OCI-LY7 (cell line): ENCODE data around the gene DAZL.

Experiments
- CTCF ChIP-seq: fragments of 200-600 bp; sonication (generic); conservative IDR thresholded peaks from 2 replicates; pipeline ENCODE4 v1.5.1; 2014; ENCODE audit warnings: mild to moderate bottlenecking, antibody characterized with exemption, low read length, moderate library complexity, mixed read lengths
- EZH2phosphoT487 ChIP-seq: fragments of 200-600 bp; sonication (generic); IDR thresholded peaks from 2 replicates; pipeline ENCODE4 v1.6.1; 2018; ENCODE audit warnings: low read depth, borderline replicate concordance, mild to moderate bottlenecking, mixed run types, antibody characterized with exemption, low read length, moderate library complexity, mixed read lengths

GRCh38 chr3:16545413-16546185 is 59.6 kb downstream of the DAZL start:
- TF ChIP-seq CTCF = no peak
- TF ChIP-seq EZH2phosphoT487 = no peak
